ENCODE measurements around the gene ERBIN.
"Not testable (repeated sequence)": the region's sequence is repeated elsewhere in the genome, so short reads cannot be mapped to it uniquely, and the experiment has no call there.

The ERBIN gene

GRCh38 chr5:65915661-65916060, 10.7 kb upstream of the ERBIN start:
- not testable (repeated sequence) for DNase-seq (ENCODE audit: low read depth)

- no peak for DNase-seq (ENCODE audit: low read depth)
Observed at GRCh38 chr5:65916066-65916465, 10.3 kb upstream of the ERBIN start.

DNA sequence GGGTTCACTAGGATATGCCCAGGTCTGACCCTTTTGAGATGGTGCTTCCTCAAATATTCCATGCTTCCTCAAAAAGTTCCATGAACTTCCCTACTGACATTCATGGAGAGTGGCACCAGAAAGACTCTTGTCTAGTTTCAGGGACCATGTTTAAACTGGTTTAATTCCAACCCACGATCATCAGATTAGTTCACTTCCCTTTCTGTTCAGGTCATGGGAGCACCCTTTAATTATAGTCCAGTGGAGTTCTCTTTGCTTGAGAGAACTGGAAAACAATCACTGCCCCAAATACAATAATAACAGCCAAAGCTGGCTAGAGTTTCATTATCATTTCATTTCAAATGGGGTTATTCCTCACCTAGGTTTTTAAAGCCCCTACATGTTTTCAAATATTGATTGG, 9.7 kb upstream of the ERBIN start:
- DNase-seq (ENCODE audit: low read depth): no peak

DNA sequence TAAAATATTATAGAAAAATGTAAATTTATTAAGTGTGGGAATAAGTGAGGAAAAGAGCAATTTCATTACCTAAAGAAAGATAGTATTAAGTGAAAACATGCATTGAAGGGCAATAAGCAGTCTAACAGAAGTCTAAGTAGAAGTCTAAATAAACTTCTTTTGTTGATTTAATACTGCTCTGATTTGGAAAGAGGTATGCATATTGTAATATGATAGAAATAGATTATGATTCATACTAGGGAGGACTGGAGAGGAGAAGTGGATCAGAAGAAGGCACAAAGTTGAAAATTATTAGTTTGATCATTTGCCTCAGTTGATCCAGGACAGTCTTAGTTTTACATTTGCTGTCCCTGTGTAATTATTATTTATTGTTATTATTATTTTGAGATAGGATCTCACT, 6.6 kb upstream of the ERBIN start:
- DNase-seq (ENCODE audit: low read depth): no peak

DNA sequence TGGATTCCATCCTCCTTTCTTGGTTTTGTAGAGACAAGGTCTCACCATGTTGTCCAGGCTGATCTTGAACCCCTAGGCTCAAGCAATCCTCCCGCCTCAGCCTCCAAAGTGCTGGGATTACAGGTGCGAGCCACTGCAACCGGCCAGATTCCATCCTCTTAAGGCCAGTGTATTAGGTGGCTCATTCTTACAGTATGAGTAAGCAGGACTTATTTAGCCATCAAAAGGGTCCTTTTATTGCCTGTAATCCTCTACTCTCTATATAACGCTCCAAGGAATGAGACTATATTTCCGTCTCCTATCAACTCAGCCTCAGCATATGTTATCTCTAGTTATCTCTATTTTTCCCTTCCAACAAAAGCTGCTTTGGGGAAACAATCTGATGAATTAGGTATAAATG, 3.0 kb upstream of the ERBIN start:
- no peak for DNase-seq (ENCODE audit: low read depth)

GRCh38 chr5:65924366-65925043, 1.9 kb upstream of the ERBIN start:
- no peak for DNase-seq (ENCODE audit: low read depth)

GRCh38 chr5:65925044-65925600, 1.3 kb upstream of the ERBIN start:
- DNase-seq (ENCODE audit: low read depth): peak; percentile 62

- DNase-seq (ENCODE audit: low read depth): peak; percentile 69
Observed at GRCh38 chr5:65925601-65926275, 637 bp upstream of the ERBIN start.

DNA sequence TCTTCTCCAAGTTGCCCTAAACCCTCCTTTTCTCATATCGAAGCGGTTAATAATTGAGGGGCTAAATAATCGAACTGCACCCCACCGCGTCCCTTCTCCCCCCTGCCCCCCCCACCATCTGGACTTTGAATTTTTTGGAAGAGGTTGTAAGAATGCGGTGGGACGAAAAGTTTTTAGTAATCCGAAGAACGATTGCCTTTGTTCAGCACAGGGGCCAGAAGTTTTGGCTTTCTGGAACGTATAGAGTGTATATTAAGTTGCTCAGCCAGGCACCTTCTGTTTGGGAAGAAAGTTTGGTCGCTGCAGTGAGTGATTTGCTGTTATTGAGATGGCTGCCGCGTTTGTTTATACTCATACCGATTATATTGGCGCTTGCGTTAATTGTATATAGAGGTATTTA, 518 bp downstream of the ERBIN start:
- no peak for DNase-seq (ENCODE audit: low read depth)

DNA sequence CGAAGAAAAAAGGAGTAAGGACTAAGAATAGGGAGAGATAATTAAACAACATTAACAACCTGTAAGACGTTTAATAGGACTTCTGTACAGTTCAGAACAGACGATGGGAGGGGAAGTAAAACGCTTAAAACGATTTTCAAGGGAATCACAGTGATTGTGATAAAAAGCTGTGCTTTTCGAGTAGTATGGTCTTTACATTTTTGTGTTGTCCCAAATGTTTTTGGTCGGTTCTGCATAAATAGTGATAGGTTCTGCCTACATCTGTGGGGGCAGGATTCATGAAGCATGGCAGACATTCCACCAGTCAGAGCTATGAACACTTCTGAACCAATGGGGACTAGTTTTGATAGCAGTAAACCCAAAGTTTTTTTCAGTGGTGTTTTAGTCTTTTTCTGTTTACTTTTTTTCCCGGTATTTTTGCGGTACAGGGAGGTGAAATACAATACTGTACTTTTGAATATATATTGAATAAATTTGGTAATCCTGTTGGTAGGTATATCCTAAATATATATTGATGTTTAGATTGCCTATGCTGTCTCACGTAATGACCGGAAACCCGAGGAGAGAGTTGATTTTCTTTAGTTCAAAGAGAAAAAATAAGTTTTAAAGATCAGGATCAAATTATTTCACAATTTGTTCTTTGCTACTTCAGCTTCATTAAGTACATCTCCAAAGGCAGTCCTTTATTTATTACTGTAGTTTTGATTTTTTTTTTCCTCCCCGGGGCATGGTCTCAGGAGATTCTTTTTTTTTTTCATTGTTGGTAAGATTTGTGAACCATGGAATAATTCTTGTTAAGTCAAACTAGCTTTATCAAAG, 1.3 kb downstream of the ERBIN start:
- DNase-seq (ENCODE audit: low read depth): no peak

GRCh38 chr5:65928322-65928752, 2.0 kb downstream of the ERBIN start:
- DNase-seq (ENCODE audit: low read depth): no peak

- no peak for DNase-seq (ENCODE audit: low read depth)
Observed at GRCh38 chr5:65928860-65929259, 2.5 kb downstream of the ERBIN start.

- no peak for DNase-seq (ENCODE audit: low read depth)
Observed at GRCh38 chr5:65932676-65933075, 6.3 kb downstream of the ERBIN start.

DNA sequence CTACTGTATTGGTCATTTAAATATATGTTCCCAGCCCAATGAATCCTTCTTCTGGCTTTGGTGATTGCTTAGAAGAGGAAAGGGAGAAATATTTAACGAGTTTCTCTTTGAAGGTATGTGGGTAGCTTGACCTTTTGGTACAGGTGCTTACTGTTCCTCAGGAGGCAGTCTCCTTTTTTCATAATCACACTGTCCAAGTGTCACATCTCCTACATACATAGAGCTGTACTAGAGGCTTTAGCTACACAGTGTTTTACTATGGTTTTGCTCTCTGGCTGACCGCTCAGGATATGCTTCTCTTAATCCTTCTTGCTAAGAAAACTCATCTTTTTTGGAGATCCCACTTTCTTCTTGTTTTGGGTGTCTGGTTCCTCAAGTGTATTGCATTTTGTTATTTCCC, 6.9 kb downstream of the ERBIN start:
- no peak for DNase-seq (ENCODE audit: low read depth)

- DNase-seq (ENCODE audit: low read depth): no peak
Observed at GRCh38 chr5:65938256-65938655, 11.9 kb downstream of the ERBIN start.

DNA sequence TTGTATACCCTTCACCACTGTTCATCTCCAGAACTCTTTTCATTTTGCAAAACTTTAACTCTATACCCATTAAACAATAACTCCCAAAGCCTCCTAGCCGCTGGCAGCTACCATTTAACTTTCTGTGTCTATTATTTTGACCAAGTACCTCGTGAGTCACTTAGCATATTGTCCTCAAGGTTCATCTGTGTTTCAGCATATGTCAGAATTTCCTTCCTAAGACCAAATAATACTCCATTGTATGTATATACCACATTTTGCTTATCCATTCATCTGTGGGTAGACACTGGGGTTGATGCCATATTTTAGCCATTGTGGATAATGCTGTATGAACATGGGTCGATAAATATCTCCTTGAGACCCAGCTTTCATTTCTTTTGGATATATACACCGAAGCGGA, 17.4 kb downstream of the ERBIN start:
- DNase-seq (ENCODE audit: low read depth): no peak

DNA sequence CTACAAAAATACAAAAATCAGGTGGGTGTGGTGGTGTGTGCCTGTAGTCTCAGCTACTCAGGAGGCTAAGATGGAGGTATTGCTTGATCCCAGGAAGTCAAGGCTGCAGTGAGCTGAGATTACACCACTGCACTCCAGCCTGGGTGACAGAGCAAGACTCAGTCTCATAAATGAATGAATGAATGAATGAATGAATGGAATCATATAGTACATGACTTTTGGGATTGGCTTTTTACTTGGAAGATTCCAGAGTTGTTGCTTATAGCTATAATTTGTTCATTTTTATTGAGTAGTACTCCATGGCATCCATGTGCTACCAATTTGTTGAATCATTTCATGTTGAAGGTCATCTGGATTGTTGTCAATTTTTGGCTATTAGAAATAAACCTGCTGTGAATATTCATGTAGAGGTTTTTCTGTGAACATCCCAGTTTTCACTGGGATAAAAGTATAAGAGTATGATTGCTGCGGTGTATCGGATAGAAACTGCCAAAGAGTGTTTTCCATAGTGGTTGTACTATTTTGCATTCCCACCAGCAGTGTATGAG, 19.9 kb downstream of the ERBIN start:
- no peak for DNase-seq (ENCODE audit: low read depth)

- DNase-seq (ENCODE audit: low read depth): no peak
Observed at GRCh38 chr5:65948115-65948747, 21.9 kb downstream of the ERBIN start.

DNA sequence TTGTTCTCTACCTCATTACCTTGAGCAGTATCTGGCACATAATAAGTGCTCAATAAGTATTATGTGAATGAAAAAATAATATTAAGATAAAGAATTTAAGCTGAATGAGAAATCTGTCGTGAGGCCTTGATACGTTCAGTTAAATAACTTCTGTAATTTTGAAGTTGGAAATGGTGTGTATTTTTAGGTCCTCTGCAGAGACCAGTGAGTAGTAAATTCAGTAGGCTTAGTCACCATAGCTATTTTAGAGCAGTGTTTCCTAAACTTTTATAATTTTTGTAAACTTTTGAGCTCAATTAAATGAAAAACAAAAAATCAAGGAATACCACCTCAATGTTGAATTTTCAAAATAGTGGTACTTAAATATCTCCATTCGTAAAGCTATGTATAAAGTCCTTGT, 25.0 kb downstream of the ERBIN start:
- no peak for DNase-seq (ENCODE audit: low read depth)

DNA sequence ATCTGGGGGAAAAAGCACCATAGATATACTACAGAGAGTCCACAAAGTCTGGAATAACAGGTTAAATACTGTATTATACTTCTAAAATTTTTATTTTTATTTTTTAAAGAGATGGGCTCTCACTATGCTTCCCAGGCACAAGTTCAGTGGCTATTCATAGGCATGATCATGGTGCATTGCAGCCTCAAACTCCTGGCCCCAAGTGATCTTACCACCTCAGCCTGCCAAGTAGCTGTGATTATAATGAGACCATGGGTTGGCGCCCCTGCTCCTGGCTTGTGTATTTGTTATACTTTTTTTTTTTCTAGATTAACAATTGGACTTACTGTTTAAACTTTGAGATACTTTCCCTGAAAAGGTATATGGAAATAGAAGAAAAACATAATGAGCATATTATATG, 25.9 kb downstream of the ERBIN start:
- DNase-seq (ENCODE audit: low read depth): no peak

- DNase-seq (ENCODE audit: low read depth): no peak
Observed at GRCh38 chr5:65954200-65954599, 27.8 kb downstream of the ERBIN start.

GRCh38 chr5:65955746-65956145, 29.4 kb downstream of the ERBIN start:
- DNase-seq (ENCODE audit: low read depth): no peak

Data from CMK (cell line).